ENCODE measurements around the gene TYW1.
"Not testable (repeated sequence)": the region's sequence is repeated elsewhere in the genome, so short reads cannot be mapped to it uniquely, and the experiment has no call there.

Gene TYW1

GRCh38 chr7:67143091-67143786, 146.6 kb downstream of the TYW1 start:
- POLR2A ChIA-PET; H3K4me1 ChIP-seq (ENCODE audit: control extremely low read depth in 1 of 4, control insufficient read depth in 4 of 4, insufficient read depth in 4 of 4, low read length in 3 of 4); H3K27me3 ChIP-seq (replicated peaks in 2 of 5; ENCODE audit: control insufficient read depth in 4 of 5, insufficient read depth in 5 of 5, low read length in 4 of 5); H3K4me3 ChIP-seq (ENCODE audit: control insufficient read depth in 1 of 7, extremely low read depth in 1 of 7, insufficient read depth in 4 of 7, low read depth in 2 of 7, low read length in 6 of 7); H3K27ac ChIP-seq (ENCODE audit: insufficient read depth in 1 of 2, low read depth in 1 of 2, low read length in 2 of 2, poor library complexity in 1 of 2, severe bottlenecking in 2 of 2); H3K9me3 ChIP-seq (ENCODE audit: control extremely low read depth in 1 of 5, control insufficient read depth in 4 of 5, insufficient read depth in 2 of 5, low read depth in 1 of 5, low read length in 4 of 5); DNase-seq; CTCF ChIA-PET; H3K36me3 ChIP-seq (ENCODE audit: control insufficient read depth in 4 of 4, insufficient read depth in 4 of 4, low read length in 3 of 4): not testable (repeated sequence)
- WGBS (ENCODE audit: insufficient coverage): 33% methylated on average over 1 of the region's 9 CpGs

GRCh38 chr7:67145581-67146193, 149.1 kb downstream of the TYW1 start:
- H3K27ac ChIP-seq (ENCODE audit: insufficient read depth in 1 of 2, low read depth in 1 of 2, low read length in 2 of 2, poor library complexity in 1 of 2, severe bottlenecking in 2 of 2); H3K4me1 ChIP-seq (ENCODE audit: control extremely low read depth in 1 of 4, control insufficient read depth in 4 of 4, insufficient read depth in 4 of 4, low read length in 3 of 4); H3K9me3 ChIP-seq (ENCODE audit: control extremely low read depth in 1 of 5, control insufficient read depth in 4 of 5, insufficient read depth in 2 of 5, low read depth in 1 of 5, low read length in 4 of 5); CTCF ChIA-PET; H3K4me3 ChIP-seq (ENCODE audit: control insufficient read depth in 1 of 7, extremely low read depth in 1 of 7, insufficient read depth in 4 of 7, low read depth in 2 of 7, low read length in 6 of 7); DNase-seq; POLR2A ChIA-PET; H3K36me3 ChIP-seq (ENCODE audit: control insufficient read depth in 4 of 4, insufficient read depth in 4 of 4, low read length in 3 of 4); H3K27me3 ChIP-seq (replicated peaks in 2 of 5; ENCODE audit: control insufficient read depth in 4 of 5, insufficient read depth in 5 of 5, low read length in 4 of 5): not testable (repeated sequence)
- no CpG with 5 or more reads among the region's 3 CpGs for WGBS (ENCODE audit: insufficient coverage)

GRCh38 chr7:67149131-67149530, 152.5 kb downstream of the TYW1 start:
- H3K36me3 ChIP-seq (ENCODE audit: control insufficient read depth in 4 of 4, insufficient read depth in 4 of 4, low read length in 3 of 4); H3K4me3 ChIP-seq (ENCODE audit: control insufficient read depth in 1 of 7, extremely low read depth in 1 of 7, insufficient read depth in 4 of 7, low read depth in 2 of 7, low read length in 6 of 7); POLR2A ChIA-PET; H3K9me3 ChIP-seq (ENCODE audit: control extremely low read depth in 1 of 5, control insufficient read depth in 4 of 5, insufficient read depth in 2 of 5, low read depth in 1 of 5, low read length in 4 of 5); CTCF ChIA-PET; H3K4me1 ChIP-seq (ENCODE audit: control extremely low read depth in 1 of 4, control insufficient read depth in 4 of 4, insufficient read depth in 4 of 4, low read length in 3 of 4); DNase-seq; H3K27me3 ChIP-seq (replicated peaks in 2 of 5; ENCODE audit: control insufficient read depth in 4 of 5, insufficient read depth in 5 of 5, low read length in 4 of 5); H3K27ac ChIP-seq (ENCODE audit: insufficient read depth in 1 of 2, low read depth in 1 of 2, low read length in 2 of 2, poor library complexity in 1 of 2, severe bottlenecking in 2 of 2): not testable (repeated sequence)

- DNase-seq; H3K4me1 ChIP-seq (ENCODE audit: control extremely low read depth in 1 of 4, control insufficient read depth in 4 of 4, insufficient read depth in 4 of 4, low read length in 3 of 4); H3K9me3 ChIP-seq (ENCODE audit: control extremely low read depth in 1 of 5, control insufficient read depth in 4 of 5, insufficient read depth in 2 of 5, low read depth in 1 of 5, low read length in 4 of 5); H3K36me3 ChIP-seq (ENCODE audit: control insufficient read depth in 4 of 4, insufficient read depth in 4 of 4, low read length in 3 of 4); POLR2A ChIA-PET; CTCF ChIA-PET; H3K27me3 ChIP-seq (replicated peaks in 2 of 5; ENCODE audit: control insufficient read depth in 4 of 5, insufficient read depth in 5 of 5, low read length in 4 of 5); H3K27ac ChIP-seq (ENCODE audit: insufficient read depth in 1 of 2, low read depth in 1 of 2, low read length in 2 of 2, poor library complexity in 1 of 2, severe bottlenecking in 2 of 2); H3K4me3 ChIP-seq (ENCODE audit: control insufficient read depth in 1 of 7, extremely low read depth in 1 of 7, insufficient read depth in 4 of 7, low read depth in 2 of 7, low read length in 6 of 7): not testable (repeated sequence)
These were observed 157.7 kb downstream of the TYW1 start for GRCh38 chr7:67154374-67154773.

- H3K36me3 ChIP-seq (ENCODE audit: control insufficient read depth in 4 of 4, insufficient read depth in 4 of 4, low read length in 3 of 4); CTCF ChIA-PET; H3K4me1 ChIP-seq (ENCODE audit: control extremely low read depth in 1 of 4, control insufficient read depth in 4 of 4, insufficient read depth in 4 of 4, low read length in 3 of 4); H3K27me3 ChIP-seq (replicated peaks in 2 of 5; ENCODE audit: control insufficient read depth in 4 of 5, insufficient read depth in 5 of 5, low read length in 4 of 5); H3K4me3 ChIP-seq (ENCODE audit: control insufficient read depth in 1 of 7, extremely low read depth in 1 of 7, insufficient read depth in 4 of 7, low read depth in 2 of 7, low read length in 6 of 7); H3K27ac ChIP-seq (ENCODE audit: insufficient read depth in 1 of 2, low read depth in 1 of 2, low read length in 2 of 2, poor library complexity in 1 of 2, severe bottlenecking in 2 of 2); DNase-seq; POLR2A ChIA-PET; H3K9me3 ChIP-seq (ENCODE audit: control extremely low read depth in 1 of 5, control insufficient read depth in 4 of 5, insufficient read depth in 2 of 5, low read depth in 1 of 5, low read length in 4 of 5): not testable (repeated sequence)
- 97% methylated on average over 7 of the region's 7 CpGs for WGBS (ENCODE audit: insufficient coverage)
These were observed 159.4 kb downstream of the TYW1 start for GRCh38 chr7:67156064-67156463.

GRCh38 chr7:67163285-67163684, 166.7 kb downstream of the TYW1 start:
- POLR2A ChIA-PET; H3K27me3 ChIP-seq (replicated peaks in 2 of 5; ENCODE audit: control insufficient read depth in 4 of 5, insufficient read depth in 5 of 5, low read length in 4 of 5); H3K9me3 ChIP-seq (ENCODE audit: control extremely low read depth in 1 of 5, control insufficient read depth in 4 of 5, insufficient read depth in 2 of 5, low read depth in 1 of 5, low read length in 4 of 5); H3K27ac ChIP-seq (ENCODE audit: insufficient read depth in 1 of 2, low read depth in 1 of 2, low read length in 2 of 2, poor library complexity in 1 of 2, severe bottlenecking in 2 of 2); CTCF ChIA-PET; H3K4me3 ChIP-seq (ENCODE audit: control insufficient read depth in 1 of 7, extremely low read depth in 1 of 7, insufficient read depth in 4 of 7, low read depth in 2 of 7, low read length in 6 of 7); H3K36me3 ChIP-seq (ENCODE audit: control insufficient read depth in 4 of 4, insufficient read depth in 4 of 4, low read length in 3 of 4); H3K4me1 ChIP-seq (ENCODE audit: control extremely low read depth in 1 of 4, control insufficient read depth in 4 of 4, insufficient read depth in 4 of 4, low read length in 3 of 4): not testable (repeated sequence)
- WGBS (ENCODE audit: insufficient coverage): no CpG with 5 or more reads among the region's 5 CpGs
- peak in 1 of 3 donors; percentile 34 for DNase-seq

- CTCF ChIA-PET; H3K4me3 ChIP-seq (ENCODE audit: control insufficient read depth in 1 of 7, extremely low read depth in 1 of 7, insufficient read depth in 4 of 7, low read depth in 2 of 7, low read length in 6 of 7): not testable (repeated sequence)
- WGBS (ENCODE audit: insufficient coverage): 100% methylated on average over 1 of the region's 3 CpGs
These were observed 174.5 kb downstream of the TYW1 start for GRCh38 chr7:67171151-67171550.

More at GRCh38 chr7:67171151-67171550, 174.5 kb downstream of the TYW1 start:
- DNase-seq; H3K36me3 ChIP-seq (ENCODE audit: control insufficient read depth in 4 of 4, insufficient read depth in 4 of 4, low read length in 3 of 4); H3K4me1 ChIP-seq (ENCODE audit: control extremely low read depth in 1 of 4, control insufficient read depth in 4 of 4, insufficient read depth in 4 of 4, low read length in 3 of 4); H3K9me3 ChIP-seq (ENCODE audit: control extremely low read depth in 1 of 5, control insufficient read depth in 4 of 5, insufficient read depth in 2 of 5, low read depth in 1 of 5, low read length in 4 of 5); POLR2A ChIA-PET; H3K27ac ChIP-seq (ENCODE audit: insufficient read depth in 1 of 2, low read depth in 1 of 2, low read length in 2 of 2, poor library complexity in 1 of 2, severe bottlenecking in 2 of 2); H3K27me3 ChIP-seq (replicated peaks in 2 of 5; ENCODE audit: control insufficient read depth in 4 of 5, insufficient read depth in 5 of 5, low read length in 4 of 5): not testable (repeated sequence)

Data from common myeloid progenitor, CD34-positive (primary cell).